Melanocyte of skin (primary cell): ENCODE results near the gene ARG1. TPM values are rescaled to one million over a fixed set of nuclear protein-coding genes. Genes with fewer than 3 reads are reported as not detected.

Source experiments
- total RNA-seq, 2 donors: library from RNA; depleted of rRNA; stranded (reverse); fragments of >200 nt; gene quantifications; 2 replicates each; pipeline ENCODE4 v1.2.3, GENCODE V29; 2012

The ARG1 gene
- not detected for total RNA-seq

GRCh38 chr6:131572686-131573415, at the start of gene ARG1:
Gene ARG1, plus strand, starts transcription at chr6:131573226. Its CDS starts 57 bp downstream, at chr6:131573283.

GRCh38 chr6:131627724-131628682, 55.0 kb downstream of the ARG1 start, which contains the start of gene MED23:
Gene MED23, minus strand, starts transcription at chr6:131628242. Its CDS starts 193 bp downstream, at chr6:131628049.

Other genes with a start within 250 kb of the ARG1 start
- gene MED23, start 55.0 kb downstream of the ARG1 start, total RNA-seq = 10 to 100 TPM; 28.3 to 38.9 TPM
- gene ENPP3, start 64.1 kb downstream of the ARG1 start, total RNA-seq = 1 to 10 TPM in 1 of 2 donors, under 1 TPM in 1; under 0.01 to 1.4 TPM
- under 1 TPM; under 0.01 to 0.34 TPM for gene OR2A4, start 128.2 kb downstream of the ARG1 start, total RNA-seq
- not detected for gene CTAGE9, start 137.8 kb downstream of the ARG1 start, total RNA-seq
- gene ENPP1, start 234.8 kb downstream of the ARG1 start, total RNA-seq = 10 to 100 TPM; 11.7 to 13.1 TPM